HUES64 (cell line): ENCODE data around the gene HYAL1.

Source experiments
- H3K27ac ChIP-seq: 2 replicates; pipeline ENCODE4 v1.7.0; 2013; ENCODE audit warnings: low read depth, low read length, inconsistent platforms
- H3K27me3 ChIP-seq: 2 replicates; pipeline ENCODE4 v1.6.1; 2013; ENCODE audit warnings: mild to moderate bottlenecking, low read length; ENCODE audit not compliant: insufficient read depth
- H3K36me3 ChIP-seq: 2 replicates; pipeline ENCODE4 v1.6.1; 2013; ENCODE audit warnings: mild to moderate bottlenecking, low read length; ENCODE audit not compliant: insufficient read depth
- H3K4me1 ChIP-seq: 2 replicates; pipeline ENCODE4 v1.6.1; 2013; ENCODE audit warnings: mild to moderate bottlenecking, low read length, moderate library complexity; ENCODE audit not compliant: insufficient read depth
- H3K4me3 ChIP-seq: 2 replicates; pipeline ENCODE4 v1.5.1; 2013; ENCODE audit warnings: mild to moderate bottlenecking, low read length, moderate library complexity
- H3K9ac ChIP-seq: 2 replicates; pipeline ENCODE4 v1.6.1; 2013; ENCODE audit warnings: mild to moderate bottlenecking, low read depth, low read length
- H3K9me3 ChIP-seq: 2 replicates; pipeline ENCODE4 v1.6.1; 2013; ENCODE audit warnings: low read depth, low read length; ENCODE audit not compliant: insufficient read depth
- WGBS: fragments of 150-250, 120-280 bp; methylation state at CpG from one replicate; pipeline ENCODE4 v1.1.7; 2013; ENCODE audit warnings: missing lambda C conversion rate; 5-methylcytosine and 5-hydroxymethylcytosine counted together

HYAL1 gene

GRCh38 chr3:50251220-50251619 is 52.2 kb downstream of the HYAL1 start:
- no peaks in the 10 kb centered on the region for H3K9me3 ChIP-seq
- no peak overlapping the region for H3K27ac ChIP-seq
- H3K4me3 ChIP-seq, result no peak overlapping the region
- no peak overlapping the region for H3K9ac ChIP-seq
- peaks cover 10% of the 10 kb centered on the region for H3K4me1 ChIP-seq
- 95% methylated on average over 8 of the region's 8 CpGs for WGBS
- H3K27me3 ChIP-seq, result no peaks in the 10 kb centered on the region
- H3K36me3 ChIP-seq, result peaks cover 55% of the 10 kb centered on the region

DNA sequence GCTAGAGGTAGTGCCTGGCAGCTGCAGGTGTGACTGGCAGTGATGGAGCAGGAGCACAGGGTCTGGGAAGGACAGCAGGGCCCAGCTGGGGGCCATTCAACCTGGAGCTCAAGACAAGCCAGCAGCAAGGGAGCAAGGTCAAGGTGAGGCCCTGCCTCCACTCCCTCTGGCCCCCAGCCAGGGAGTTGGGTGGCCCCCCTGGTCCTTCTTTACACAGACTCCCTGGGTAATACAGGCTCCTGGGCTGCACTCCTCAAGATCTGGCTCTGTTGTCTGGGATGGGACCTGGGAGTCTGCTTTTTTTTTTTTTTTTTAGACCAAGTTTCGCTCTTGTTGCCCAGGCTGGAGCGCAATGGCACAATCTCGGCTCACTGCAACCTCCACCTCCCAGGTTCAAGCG is 52.9 kb downstream of the HYAL1 start:
- no peaks in the 10 kb centered on the region for H3K9me3 ChIP-seq
- H3K4me3 ChIP-seq, result no peak overlapping the region
- H3K36me3 ChIP-seq, result peaks cover 52% of the 10 kb centered on the region
- H3K9ac ChIP-seq, result no peak overlapping the region
- peaks cover 14% of the 10 kb centered on the region for H3K4me1 ChIP-seq
- WGBS, result 92% methylated on average over 4 of the region's 4 CpGs
- H3K27ac ChIP-seq, result no peak overlapping the region
- H3K27me3 ChIP-seq, result no peaks in the 10 kb centered on the region
